Caco-2 (cell line): Measurements from ENCODE around the gene TRPT1. TPM values are rescaled to one million over a fixed set of nuclear protein-coding genes. Genes with fewer than 3 reads are reported as not detected.
A peak's percentile ranks its signal among the peaks of the same experiment; 100 is the strongest.

Experiments used
- BruUV-seq: library from RNA; stranded (reverse); fragments of 400-500 nt; replicated peaks from 2 replicates; lab custom pipeline; 2021; lab: Mats Ljungman, UMichigan
- CTCF ChIA-PET: fragments of 300-600 bp; sonication (Branson Sonifier 250); formaldehyde crosslinking; loops from one replicate; lab custom pipeline; 2022; ENCODE audit warnings: antibody characterized with exemption; lab: Charles Lee
- POLR2A ChIA-PET: fragments of 300-600 bp; sonication (Branson Sonifier 250); formaldehyde crosslinking; loops from one replicate; lab custom pipeline; 2022; ENCODE audit warnings: antibody characterized with exemption; lab: Charles Lee
- DNase-seq, 2 experiments: peaks; one replicate each; pipeline versions ENCODE4 v3.0.0 to v3.0.0-alpha.2; 2020 to 2022
- H3K27me3 ChIP-seq: replicated peaks from 2 replicates; pipeline ENCODE4 v1.6.0; 2011; ENCODE audit warnings: low read length; ENCODE audit not compliant: control insufficient read depth, insufficient read depth
- H3K36me3 ChIP-seq: 2 replicates; pipeline ENCODE4 v1.5.1; 2011; ENCODE audit warnings: low read length; ENCODE audit not compliant: control insufficient read depth, insufficient read depth
- H3K4me1 ChIP-seq: fragments of 250-450 bp; sonication (Bioruptor Pico); 2 replicates; pipeline ENCODE4 v1.5.1; 2020; ENCODE audit warnings: mild to moderate bottlenecking
- H3K4me3 ChIP-seq: 2 replicates; pipeline ENCODE4 v1.5.1; 2011; ENCODE audit warnings: low read depth, mild to moderate bottlenecking, control low read depth, low read length
- H3K9me3 ChIP-seq: fragments of 250-450 bp; sonication (Bioruptor Pico); 2 replicates; pipeline ENCODE4 v1.5.1; 2020; ENCODE audit warnings: mild to moderate bottlenecking, moderate library complexity
- H3K27ac Mint-ChIP-seq: one replicate; pipeline ENCODE4 v1.8.0; 2022; ENCODE audit warnings: mixed read lengths; ENCODE audit not compliant: unreplicated experiment
- H3K27me3 Mint-ChIP-seq: one replicate; pipeline ENCODE4 v1.8.0; 2022; ENCODE audit warnings: mixed read lengths; ENCODE audit not compliant: insufficient read depth, unreplicated experiment
- H3K36me3 Mint-ChIP-seq: one replicate; pipeline ENCODE4 v1.8.0; 2022; ENCODE audit warnings: mild to moderate bottlenecking, mixed read lengths; ENCODE audit not compliant: insufficient read depth, unreplicated experiment
- H3K4me1 Mint-ChIP-seq: one replicate; pipeline ENCODE4 v1.8.0; 2022; ENCODE audit warnings: low read depth, mixed read lengths; ENCODE audit not compliant: unreplicated experiment
- H3K4me3 Mint-ChIP-seq: one replicate; pipeline ENCODE4 v1.8.0; 2022; ENCODE audit warnings: mild to moderate bottlenecking, moderate library complexity, mixed read lengths; ENCODE audit not compliant: unreplicated experiment
- H3K9me3 Mint-ChIP-seq: one replicate; pipeline ENCODE4 v1.8.0; 2022; ENCODE audit warnings: mixed read lengths; ENCODE audit not compliant: unreplicated experiment
- CTCF ChIP-seq, 2 experiments: fragments of 200-600 bp in 1 of 2; IDR thresholded peaks; 1 replicate in 1 of 2; 2 replicates in 1 of 2; pipeline versions ENCODE4 v1.5.1 to v1.8.0; 2011 to 2022; ENCODE audit warnings: antibody characterized with exemption in 1 of 2, control low read depth in 1 of 2, inconsistent platforms in 1 of 2, low read depth in 1 of 2, low read length in 1 of 2, mild to moderate bottlenecking in 1 of 2, moderate library complexity in 1 of 2; ENCODE audit not compliant: insufficient read depth in 1 of 2, severe bottlenecking in 1 of 2, unreplicated experiment in 1 of 2
- intact Hi-C: fragments of 100-400 bp; cut with micrococcal nuclease; formaldehyde crosslinking; loops from one replicate; pipeline ENCODE4 v1.10.0; 2022; ENCODE audit not compliant: unreplicated experiment
- total RNA-seq: library from RNA; stranded (reverse); gene quantifications from 2 replicates; pipeline ENCODE4 v1.2.3, GENCODE V29; 2022

The TRPT1 gene
- total RNA-seq, 1 experiment from 2014 or later: 32.1 TPM

GRCh38 chr11:64196626-64197025, 29.4 kb downstream of the TRPT1 start:
- H3K4me3 Mint-ChIP-seq: no peak overlapping the region
- H3K4me3 ChIP-seq: no peak overlapping the region
- peaks cover 100% of the 10 kb centered on the region for H3K36me3 Mint-ChIP-seq
- no TSS peak for BruUV-seq
- no peaks in the 10 kb centered on the region for H3K4me1 ChIP-seq
- no peaks in the 10 kb centered on the region for H3K9me3 ChIP-seq
- no peaks in the 10 kb centered on the region for H3K4me1 Mint-ChIP-seq
- ChIA-PET CTCF (interaction anchor here (0.6 to 1.9 kb wide), 2 partner anchors 11 to 15 kb away, joined by 4 to 14 read pairs; partner anchors contain the start of gene STIP1), POLR2A (interaction anchor here (0.6 kb wide), 1 partner anchor 383 kb away, joined by 4 read pairs; no protein-coding TSS in a partner anchor)
- no peaks in the 10 kb centered on the region for H3K27me3 Mint-ChIP-seq
- intact Hi-C loops: no loop called here
- no peaks in the 10 kb centered on the region for H3K9me3 Mint-ChIP-seq
- no peaks in the 10 kb centered on the region for H3K27me3 ChIP-seq
- peaks cover 10% of the 10 kb centered on the region for H3K36me3 ChIP-seq
- no peak for DNase-seq
- no peak for TF ChIP-seq CTCF (IDR thresholded peaks at IDR 0.05; ENCODE audit: insufficient read depth in 1 of 2, low read depth in 1 of 2, low read length in 1 of 2, severe bottlenecking in 1 of 2, unreplicated experiment in 1 of 2)
- H3K27ac Mint-ChIP-seq: no peak overlapping the region

GRCh38 chr11:64192434-64192833, 33.6 kb downstream of the TRPT1 start:
- H3K27ac Mint-ChIP-seq: no peak overlapping the region
- CTCF ChIA-PET: no interaction called here
- Histone ChIP-seq H3K4me1 (0 out of 2 replicates have a peak, but pooled peaks cover 3% of the 10 kb centered on the region), H3K4me3 (no peak overlapping the region), H3K9me3 (no peaks in the 10 kb centered on the region), H3K27me3 (no peaks in the 10 kb centered on the region), H3K36me3 (peaks cover 8% of the 10 kb centered on the region)
- H3K27me3 Mint-ChIP-seq: no peaks in the 10 kb centered on the region
- H3K9me3 Mint-ChIP-seq: no peaks in the 10 kb centered on the region
- DNase-seq: no peak
- H3K4me1 Mint-ChIP-seq: no peaks in the 10 kb centered on the region
- POLR2A ChIA-PET: interaction anchor here (0.5 kb wide), 1 partner anchor 11 kb away, joined by 3 read pairs; no protein-coding TSS in a partner anchor
- BruUV-seq: no TSS peak
- peaks cover 89% of the 10 kb centered on the region for H3K36me3 Mint-ChIP-seq
- intact Hi-C loops: no loop called here
- no peak for TF ChIP-seq CTCF (IDR thresholded peaks at IDR 0.05; ENCODE audit: insufficient read depth in 1 of 2, low read depth in 1 of 2, low read length in 1 of 2, severe bottlenecking in 1 of 2, unreplicated experiment in 1 of 2)
- H3K4me3 Mint-ChIP-seq: no peak overlapping the region

- intact Hi-C loops: loop anchor here (5.0 kb wide), 1 partner anchor 86 kb away; no protein-coding TSS in a partner anchor
- no peak overlapping the region for H3K4me3 ChIP-seq
- DNase-seq: peak in 1 of 2 experiments; percentile 35
These were observed 39.4 kb downstream of the TRPT1 start for GRCh38 chr11:64186492-64187165.

More at GRCh38 chr11:64186492-64187165, 39.4 kb downstream of the TRPT1 start:
- peaks cover 12% of the 10 kb centered on the region for H3K4me1 Mint-ChIP-seq
- peaks cover 64% of the 10 kb centered on the region for H3K36me3 Mint-ChIP-seq
- ChIA-PET CTCF (interaction anchor here (1.0 to 3.1 kb wide), 8 partner anchors 14 to 118 kb away, joined by 3 to 19 read pairs (median 4); partner anchors contain the start of genes ESRRA, MACROD1 and PPP1R14B), POLR2A (interaction anchor here (1.2 to 2.5 kb wide), 7 partner anchors 18 to 348 kb away, joined by 4 to 33 read pairs (median 7); partner anchors contain the start of genes FKBP2, MACROD1, MARK2 and NUDT22)
- no peaks in the 10 kb centered on the region; the same call in 1 of the 2 replicates for H3K36me3 ChIP-seq
- TF ChIP-seq CTCF (IDR thresholded peaks at IDR 0.05; ENCODE audit: insufficient read depth in 1 of 2, low read depth in 1 of 2, low read length in 1 of 2, severe bottlenecking in 1 of 2, unreplicated experiment in 1 of 2): no peak
- H3K4me1 ChIP-seq: peaks cover 11% of the 10 kb centered on the region
- no peak overlapping the region for H3K4me3 Mint-ChIP-seq
- no peaks in the 10 kb centered on the region for H3K27me3 ChIP-seq
- BruUV-seq: no TSS peak
- H3K27ac Mint-ChIP-seq: no peak overlapping the region
- H3K27me3 Mint-ChIP-seq: no peaks in the 10 kb centered on the region
- H3K9me3 Mint-ChIP-seq: no peaks in the 10 kb centered on the region
- H3K9me3 ChIP-seq: no peaks in the 10 kb centered on the region
